DMS153 (cell line): Measurements from ENCODE around the gene HOXA4.

Source experiments
- DNase-seq: peaks from one replicate; lab custom pipeline; 2025; lab: John Stamatoyannopoulos, UW

Gene HOXA4

GRCh38 chr7:27116031-27116961 lies 14.3 kb downstream of the HOXA4 start:
- no peak for DNase-seq

GRCh38 chr7:27115221-27116026 lies 15.1 kb downstream of the HOXA4 start:
- DNase-seq = no peak

- DNase-seq = no peak
These were observed 15.7 kb downstream of the HOXA4 start for GRCh38 chr7:27114881-27115220.

GRCh38 chr7:27113991-27114769 lies 16.4 kb downstream of the HOXA4 start:
- no peak for DNase-seq

GRCh38 chr7:27112955-27113949 lies 17.3 kb downstream of the HOXA4 start:
- DNase-seq = no peak

- DNase-seq = no peak
These were observed 18.2 kb downstream of the HOXA4 start for GRCh38 chr7:27112361-27112760.

GRCh38 chr7:27111751-27112277 lies 18.7 kb downstream of the HOXA4 start:
- DNase-seq = no peak

DNA sequence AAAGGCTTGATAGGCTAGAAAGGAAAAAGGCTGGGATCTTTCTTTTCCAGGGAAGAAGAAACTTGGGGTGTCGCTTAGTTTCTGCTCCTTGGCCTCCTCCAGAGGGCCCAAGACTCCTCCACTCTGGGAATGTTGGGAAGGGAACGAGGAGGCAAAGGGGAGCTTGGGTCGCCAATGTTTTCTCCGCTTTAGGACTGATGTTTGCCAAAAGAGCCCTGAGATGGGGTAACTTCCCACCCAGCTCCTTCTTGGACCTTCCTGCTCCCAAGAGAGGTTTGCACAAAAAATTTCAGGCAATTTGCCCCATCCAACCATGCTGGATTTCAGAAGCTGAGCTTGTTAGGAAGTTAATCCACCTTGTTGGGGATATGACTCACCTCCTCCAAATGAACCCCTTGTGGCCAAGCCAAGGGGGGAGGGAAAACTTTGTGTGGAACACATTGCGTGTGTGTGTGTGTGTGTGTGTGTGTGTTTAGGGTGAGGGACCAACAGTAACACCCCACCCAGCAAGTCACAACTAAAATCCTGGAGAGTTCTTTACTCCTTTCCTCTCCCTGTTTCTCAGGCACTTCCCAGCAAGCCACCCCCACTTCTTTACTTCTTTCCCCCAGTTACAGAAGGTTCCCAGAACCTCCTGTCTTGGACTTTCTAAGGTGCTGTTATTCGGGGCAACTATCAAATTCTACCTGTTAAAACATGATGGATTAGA lies 19.4 kb downstream of the HOXA4 start:
- DNase-seq = no peak

GRCh38 chr7:27110186-27111031 lies 20.1 kb downstream of the HOXA4 start:
- DNase-seq = no peak

DNA sequence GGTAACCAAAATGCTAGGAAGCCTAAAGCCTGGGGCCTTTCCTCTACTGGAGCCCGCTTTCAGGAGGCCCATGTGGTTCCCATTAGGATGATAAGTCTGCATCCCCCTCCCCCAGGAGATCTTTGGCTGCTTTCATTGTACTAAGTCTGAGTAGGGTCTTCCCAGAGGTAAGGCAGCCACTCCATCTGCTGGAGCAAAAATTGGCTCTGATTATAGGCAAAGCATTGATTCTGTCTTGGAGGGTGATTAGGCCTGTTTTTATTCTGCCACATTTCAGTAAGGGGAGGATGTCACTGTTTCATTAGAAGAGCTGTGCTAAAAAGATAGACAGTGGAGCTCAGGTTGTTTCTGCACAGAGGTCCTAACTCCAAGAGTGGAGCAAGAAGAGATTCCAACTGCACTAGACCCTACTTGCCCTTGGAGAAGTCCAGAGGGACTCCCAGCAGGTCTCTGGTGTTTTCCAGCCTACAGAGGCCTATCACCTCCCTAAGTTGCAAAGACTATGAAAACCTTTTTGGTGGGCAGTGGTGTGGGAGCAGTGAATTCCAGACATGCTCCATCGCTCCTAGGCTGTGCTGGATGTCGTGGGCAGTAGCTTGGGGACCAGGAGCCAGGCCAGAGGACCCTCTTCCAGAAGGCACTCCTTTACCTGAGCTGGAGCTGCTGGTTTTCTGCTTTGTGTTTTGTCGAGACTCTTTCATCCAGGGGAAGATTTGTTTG lies 20.9 kb downstream of the HOXA4 start:
- DNase-seq = no peak

- DNase-seq = no peak
These were observed 22.0 kb downstream of the HOXA4 start for GRCh38 chr7:27108390-27109127.

DNA sequence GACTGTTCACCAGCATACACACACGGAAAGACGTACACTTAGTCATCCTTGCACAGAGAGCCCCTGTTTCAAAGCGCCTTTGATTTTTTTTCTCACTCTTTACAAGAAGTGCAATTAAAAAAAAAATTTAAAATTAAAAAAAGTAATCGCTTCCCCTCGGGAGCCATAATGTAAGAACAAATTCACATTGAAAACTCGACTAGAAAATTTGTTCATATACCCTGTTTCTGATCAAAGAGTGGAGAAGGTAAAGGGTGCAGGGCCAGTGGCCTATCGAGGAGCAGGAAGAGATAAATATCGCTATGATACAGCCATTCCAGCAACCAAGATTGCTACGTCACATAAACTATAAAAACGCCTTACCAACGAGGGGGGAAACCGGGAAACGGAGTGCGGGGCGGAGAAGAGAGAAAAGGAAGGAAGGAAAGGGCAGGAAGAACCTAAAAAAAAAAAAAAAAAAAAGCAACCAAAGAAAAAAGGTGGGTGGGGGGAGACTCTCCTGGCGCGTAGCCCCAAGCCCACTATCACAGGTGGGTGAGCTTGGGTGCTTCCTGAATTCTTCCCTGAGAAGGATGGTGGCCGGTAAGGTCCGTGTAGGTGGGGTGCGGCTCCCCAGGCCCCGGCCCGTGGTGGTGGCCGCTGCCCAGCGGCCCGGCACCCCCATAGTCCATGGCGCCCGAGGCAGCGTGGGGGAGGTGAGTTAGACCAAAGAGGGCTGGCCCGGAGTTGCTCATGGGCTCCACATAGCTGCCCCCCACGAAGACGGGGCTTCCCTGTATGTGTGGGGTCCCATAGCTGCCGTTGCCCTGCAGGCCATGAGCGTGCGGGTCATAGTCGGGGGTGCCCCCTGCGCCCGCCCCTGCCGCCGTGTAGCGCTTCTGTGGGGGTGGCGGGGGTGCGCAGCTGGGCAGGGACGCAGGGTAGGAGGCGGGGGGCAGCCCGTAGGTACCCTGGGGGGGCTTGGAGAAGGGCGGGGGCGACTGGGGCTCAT lies 22.9 kb downstream of the HOXA4 start:
- no peak for DNase-seq

GRCh38 chr7:27106901-27107240 lies 23.7 kb downstream of the HOXA4 start:
- DNase-seq = no peak

GRCh38 chr7:27106181-27106900 lies 24.2 kb downstream of the HOXA4 start:
- DNase-seq = no peak

GRCh38 chr7:27105301-27106031 lies 25.1 kb downstream of the HOXA4 start:
- no peak for DNase-seq
